HepG2 (cell line): ENCODE data around the gene ZNF221. TPM values are rescaled to one million over a fixed set of nuclear protein-coding genes. Genes with fewer than 3 reads are reported as not detected.

Experiments used
- CREB3 ChIP-seq: sonication (generic); formaldehyde crosslinking; IDR thresholded peaks from 2 replicates; pipeline ENCODE4 v1.5.0; 2020; ENCODE audit warnings: missing genetic modification reagents
- EP300 ChIP-seq, 3 experiments: sonication (generic) in 1 of 3; formaldehyde crosslinking in 1 of 3; IDR thresholded peaks; 2 replicates each; pipeline versions ENCODE4 v1.5.1 to v1.6.1; 2011 to 2020; ENCODE audit warnings: low read depth in 2 of 3, low read length in 2 of 3, borderline replicate concordance in 1 of 3, improper control_type of control experiment in 1 of 3, mild to moderate bottlenecking in 1 of 3, missing genetic modification reagents in 1 of 3, moderate library complexity in 1 of 3
- ETV6 ChIP-seq: sonication (generic); formaldehyde crosslinking; conservative IDR thresholded peaks from 2 replicates; pipeline ENCODE4 v1.4.0; 2020; ENCODE audit warnings: missing genetic modification reagents
- GABPB1 ChIP-seq: IDR thresholded peaks from 2 replicates; pipeline ENCODE4 v1.6.1; 2016; ENCODE audit warnings: mild to moderate bottlenecking, missing genetic modification reagents, moderate library complexity, missing compliant biosample characterization
- HOXA3 ChIP-seq: sonication (generic); formaldehyde crosslinking; IDR thresholded peaks from 2 replicates; pipeline ENCODE4 v1.5.0; 2020; ENCODE audit warnings: missing genetic modification reagents
- IRF2 ChIP-seq: IDR thresholded peaks from 2 replicates; pipeline ENCODE4 v1.6.1; 2018; ENCODE audit warnings: missing genetic modification reagents, missing compliant biosample characterization
- MAFK ChIP-seq, 2 experiments: IDR thresholded peaks in 1 of 2; conservative IDR thresholded peaks in 1 of 2; 2 replicates each; pipeline ENCODE4 v1.6.1; 2011; ENCODE audit warnings: improper control_type of control experiment in 2 of 2, low read length in 2 of 2
- NFIB ChIP-seq: sonication (generic); formaldehyde crosslinking; IDR thresholded peaks from 2 replicates; pipeline ENCODE4 v1.9.0; 2021; ENCODE audit warnings: missing genetic modification reagents, mild to moderate bottlenecking, borderline replicate concordance
- PLRG1 ChIP-seq: fragments of 450-650 bp; conservative IDR thresholded peaks from 2 replicates; pipeline ENCODE4 v1.6.1; 2016
- PRMT3 ChIP-seq: sonication (generic); formaldehyde crosslinking; IDR thresholded peaks from 2 replicates; pipeline ENCODE4 v1.8.1; 2022; ENCODE audit warnings: low read depth, mild to moderate bottlenecking, moderate library complexity, missing genetic modification reagents, borderline replicate concordance
- RAD51 ChIP-seq: fragments of 450-650 bp; IDR thresholded peaks from 2 replicates; pipeline ENCODE4 v1.6.1; 2016; ENCODE audit warnings: borderline replicate concordance
- RFX1 ChIP-seq: fragments of 450-650 bp; IDR thresholded peaks from 2 replicates; pipeline ENCODE4 v1.6.1; 2017
- SIX1 ChIP-seq: sonication (generic); formaldehyde crosslinking; IDR thresholded peaks from 2 replicates; pipeline ENCODE4 v1.4.0; 2020; ENCODE audit warnings: missing genetic modification reagents, borderline replicate concordance
- XRCC5 ChIP-seq: fragments of 200-400 bp; formaldehyde crosslinking; optimal IDR thresholded peaks from 2 replicates; pipeline ENCODE3; 2017; ENCODE audit warnings: mild to moderate bottlenecking, low read length
- YEATS2 ChIP-seq: sonication (generic); formaldehyde crosslinking; IDR thresholded peaks from 2 replicates; pipeline ENCODE4 v1.4.0; 2020; ENCODE audit warnings: missing genetic modification reagents, borderline replicate concordance
- ZBTB20 ChIP-seq: sonication (generic); formaldehyde crosslinking; IDR thresholded peaks from 2 replicates; pipeline ENCODE4 v1.8.1; 2023; ENCODE audit warnings: missing genetic modification reagents, low read depth, mild to moderate bottlenecking, borderline replicate concordance
- ZFP36 ChIP-seq: fragments of 150-350 bp; IDR thresholded peaks from 2 replicates; pipeline ENCODE4 v1.6.1; 2018; ENCODE audit warnings: borderline replicate concordance, low read length, low read depth; ENCODE audit not compliant: partially characterized antibody
- ZFYVE20 ChIP-seq: sonication (generic); formaldehyde crosslinking; IDR thresholded peaks from 2 replicates; pipeline ENCODE4 v1.8.0; 2023; ENCODE audit warnings: low read depth, mild to moderate bottlenecking, moderate library complexity, missing genetic modification reagents, borderline replicate concordance
- ZNF224 ChIP-seq: sonication (generic); formaldehyde crosslinking; IDR thresholded peaks from 2 replicates; pipeline ENCODE4 v1.5.0; 2020; ENCODE audit warnings: mild to moderate bottlenecking, missing genetic modification reagents
- ZNF430 ChIP-seq: sonication (generic); formaldehyde crosslinking; IDR thresholded peaks from 2 replicates; pipeline ENCODE4 v1.9.0; 2021; ENCODE audit warnings: mild to moderate bottlenecking, missing genetic modification reagents
- ZNF572 ChIP-seq: sonication (generic); formaldehyde crosslinking; IDR thresholded peaks from 2 replicates; pipeline ENCODE4 v1.5.1; 2020; ENCODE audit warnings: mild to moderate bottlenecking, missing genetic modification reagents
- ZNF607 ChIP-seq: sonication (generic); formaldehyde crosslinking; IDR thresholded peaks from 2 replicates; pipeline ENCODE4 v1.5.1; 2020; ENCODE audit warnings: missing genetic modification reagents, mild to moderate bottlenecking, borderline replicate concordance
- ZNF652 ChIP-seq: IDR thresholded peaks from 2 replicates; pipeline ENCODE4 v1.6.1; 2016; ENCODE audit warnings: low read depth, borderline replicate concordance
- ZSCAN29 ChIP-seq: sonication (generic); formaldehyde crosslinking; conservative IDR thresholded peaks from 2 replicates; pipeline ENCODE4 v1.4.0; 2020; ENCODE audit warnings: mild to moderate bottlenecking, missing genetic modification reagents
- polyA plus RNA-seq, 8 experiments: library from polyadenylated mRNA; depleted of rRNA in 3 of 8; stranded (reverse) in 7 of 8; unstranded in 1 of 8; fragments of >200 nt; fragmentation: Illumina TruSeq in 4 of 8; extraction: Trizol in 4 of 8; gene quantifications; 2 replicates each; pipeline versions ENCODE4 v1.2.1 to v1.2.3, GENCODE V29; 2011 to 2016; ENCODE audit warnings: low read depth in 4 of 8, missing spikeins in 1 of 8, mixed read lengths in 1 of 8; ENCODE audit not compliant: insufficient read depth in 1 of 8
- total RNA-seq, 5 experiments: library from RNA; depleted of rRNA; stranded (reverse); fragments of >200 nt; fragmentation: Illumina TruSeq; extraction: Trizol; gene quantifications; 2 replicates each; pipeline ENCODE4 v1.2.3, GENCODE V29; 2016; ENCODE audit warnings: low read depth in 1 of 5
- TF ChIP-seq, protein P1 (sequence below): IDR thresholded peaks from 2 replicates; pipeline ENCODE4 v1.6.1; 2018; ENCODE audit warnings: missing genetic modification reagents
- TF ChIP-seq, protein P2 (sequence below): sonication (generic); formaldehyde crosslinking; IDR thresholded peaks from 2 replicates; pipeline ENCODE4 v1.5.0; 2020; ENCODE audit warnings: mild to moderate bottlenecking, missing genetic modification reagents

The ZNF221 gene
- total and polyA plus RNA-seq, 2 of the 13 experiments (the other 11 are each of a cell fraction or from before 2014, with no cell fraction given): 0.48 to 3.4 TPM

DNA sequence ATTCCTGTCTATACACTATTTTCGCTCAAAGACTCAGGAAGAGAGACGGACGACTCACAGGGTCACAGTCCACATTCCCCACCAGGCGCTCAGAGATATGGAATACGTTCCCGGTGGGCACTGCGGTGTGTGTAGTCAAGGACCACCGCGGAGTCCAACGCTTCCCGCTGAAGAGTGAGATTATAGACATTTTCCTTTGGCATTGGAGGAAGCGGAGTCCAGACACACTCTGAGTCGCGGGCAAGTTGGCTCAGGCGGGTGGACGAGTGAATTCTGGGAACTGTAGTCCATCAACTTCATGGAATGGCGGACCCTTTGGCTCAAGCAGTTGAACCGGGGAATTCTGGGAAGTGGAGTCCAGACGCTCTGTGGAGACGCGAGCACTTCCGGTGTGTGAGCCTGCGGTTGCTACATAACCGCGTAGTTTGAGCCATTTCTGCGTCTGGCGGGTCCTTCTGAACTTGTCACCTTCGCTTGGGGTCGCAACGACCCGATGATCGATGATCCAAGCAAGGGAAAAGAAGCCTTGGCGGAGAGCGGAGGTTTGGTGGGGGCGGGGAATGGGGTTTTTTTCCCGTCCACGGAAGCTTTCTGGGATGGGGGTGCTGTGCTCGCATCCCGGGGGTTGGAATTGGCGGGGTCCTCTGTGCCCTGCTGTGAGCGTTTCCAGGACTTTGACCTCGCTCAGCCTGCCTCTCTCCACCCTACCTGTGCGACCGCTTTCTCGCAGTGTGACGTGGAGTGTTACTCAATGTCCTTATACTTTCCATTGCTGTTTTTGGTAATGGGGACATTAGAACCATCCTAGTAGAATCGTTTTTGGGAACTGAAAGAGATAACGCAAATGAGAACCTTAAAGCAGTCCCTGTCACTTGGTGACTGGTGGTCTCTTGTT lies 51.8 kb downstream of the ZNF221 start, which contains the start of gene ZNF230 (continued):
- TF ChIP-seq ZNF607 (CRISPR knock-in tag) (no peak), EP300 (IDR thresholded peaks at IDR 0.05; ENCODE audit: low read depth in 2 of 2, low read length in 2 of 2) (no peak), EP300 (CRISPR knock-in tag; IDR thresholded peaks at IDR 0.05; ENCODE audit: borderline replicate concordance) (no peak), NFIB (CRISPR knock-in tag) (no peak), RAD51 (no peak), XRCC5 (no peak), ETV6 (CRISPR knock-in tag) (no peak), CREB3 (no peak), ZNF224 (CRISPR knock-in tag) (no peak), YEATS2 (CRISPR knock-in tag) (peak; percentile 69; the same call in 1 of the 2 replicates), PLRG1 (no peak), SIX1 (CRISPR knock-in tag) (no peak), ZSCAN29 (CRISPR knock-in tag) (0 out of 2 replicates have a peak, but pooled peaks have one; percentile 39), GABPB1 (CRISPR knock-in tag) (peak; percentile 96), RFX1 (no peak), MAFK (conservative IDR thresholded peaks at IDR 0.05 in 1 of 2, IDR thresholded peaks at IDR 0.05 in 1 of 2; ENCODE audit: low read length in 2 of 2) (no peak), ZFP36 (no peak), ZNF652 (no peak), ZBTB20 (CRISPR knock-in tag) (no peak), ZFYVE20 (CRISPR knock-in tag) (no peak), ZNF430 (CRISPR knock-in tag) (no peak), HOXA3 (CRISPR knock-in tag) (peak; percentile 94), ZNF572 (CRISPR knock-in tag) (no peak), PRMT3 (CRISPR knock-in tag) (no peak), IRF2 (CRISPR knock-in tag) (peak; percentile 98)
- TF ChIP-seq, protein P1, sequence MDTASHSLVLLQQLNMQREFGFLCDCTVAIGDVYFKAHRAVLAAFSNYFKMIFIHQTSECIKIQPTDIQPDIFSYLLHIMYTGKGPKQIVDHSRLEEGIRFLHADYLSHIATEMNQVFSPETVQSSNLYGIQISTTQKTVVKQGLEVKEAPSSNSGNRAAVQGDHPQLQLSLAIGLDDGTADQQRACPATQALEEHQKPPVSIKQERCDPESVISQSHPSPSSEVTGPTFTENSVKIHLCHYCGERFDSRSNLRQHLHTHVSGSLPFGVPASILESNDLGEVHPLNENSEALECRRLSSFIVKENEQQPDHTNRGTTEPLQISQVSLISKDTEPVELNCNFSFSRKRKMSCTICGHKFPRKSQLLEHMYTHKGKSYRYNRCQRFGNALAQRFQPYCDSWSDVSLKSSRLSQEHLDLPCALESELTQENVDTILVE (CRISPR knock-in tag): no peak
- TF ChIP-seq, protein P2, sequence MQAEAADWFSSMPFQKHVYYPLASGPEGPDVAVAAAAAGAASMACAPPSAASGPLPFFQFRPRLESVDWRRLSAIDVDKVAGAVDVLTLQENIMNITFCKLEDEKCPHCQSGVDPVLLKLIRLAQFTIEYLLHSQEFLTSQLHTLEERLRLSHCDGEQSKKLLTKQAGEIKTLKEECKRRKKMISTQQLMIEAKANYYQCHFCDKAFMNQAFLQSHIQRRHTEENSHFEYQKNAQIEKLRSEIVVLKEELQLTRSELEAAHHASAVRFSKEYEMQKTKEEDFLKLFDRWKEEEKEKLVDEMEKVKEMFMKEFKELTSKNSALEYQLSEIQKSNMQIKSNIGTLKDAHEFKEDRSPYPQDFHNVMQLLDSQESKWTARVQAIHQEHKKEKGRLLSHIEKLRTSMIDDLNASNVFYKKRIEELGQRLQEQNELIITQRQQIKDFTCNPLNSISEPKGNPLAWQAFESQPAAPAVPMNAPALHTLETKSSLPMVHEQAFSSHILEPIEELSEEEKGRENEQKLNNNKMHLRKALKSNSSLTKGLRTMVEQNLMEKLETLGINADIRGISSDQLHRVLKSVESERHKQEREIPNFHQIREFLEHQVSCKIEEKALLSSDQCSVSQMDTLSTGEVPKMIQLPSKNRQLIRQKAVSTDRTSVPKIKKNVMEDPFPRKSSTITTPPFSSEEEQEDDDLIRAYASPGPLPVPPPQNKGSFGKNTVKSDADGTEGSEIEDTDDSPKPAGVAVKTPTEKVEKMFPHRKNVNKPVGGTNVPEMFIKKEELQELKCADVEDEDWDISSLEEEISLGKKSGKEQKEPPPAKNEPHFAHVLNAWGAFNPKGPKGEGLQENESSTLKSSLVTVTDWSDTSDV (CRISPR knock-in tag): no peak
